ENCODE measurements around the gene EDRF1.

GRCh38 chr10:125778556-125778955 is 59.0 kb downstream of the EDRF1 start:
- TF ChIP-seq HCFC1 (IDR thresholded peaks at IDR 0.05; ENCODE audit: low read depth, low read length) (no peak), ZNF614 (CRISPR knock-in tag; IDR thresholded peaks at IDR 0.05; ENCODE audit: borderline replicate concordance) (no peak), ZNF776 (CRISPR knock-in tag; IDR thresholded peaks at IDR 0.05) (no peak), CTCF (CRISPR knock-in tag; IDR thresholded peaks at IDR 0.05) (no peak)

Measured in HepG2 (cell line).